ENCODE results near the gene INPP4B. TPM values are rescaled to one million over a fixed set of nuclear protein-coding genes. Genes with fewer than 3 reads are reported as not detected.

The INPP4B gene
- total RNA-seq, 1 experiment from 2014 or later, result 114 TPM

- Mint-ChIP-seq H3K27ac (ENCODE audit: unreplicated experiment) (peak overlapping the region; percentile 86), H3K4me1 (ENCODE audit: low read depth, unreplicated experiment) (peaks cover 49% of the 10 kb centered on the region), H3K36me3 (ENCODE audit: insufficient read depth, unreplicated experiment) (peaks cover 24% of the 10 kb centered on the region), H3K4me3 (ENCODE audit: low read depth, unreplicated experiment) (no peak overlapping the region), H3K9me3 (ENCODE audit: low read depth, unreplicated experiment) (no peaks in the 10 kb centered on the region), H3K27me3 (ENCODE audit: unreplicated experiment) (no peaks in the 10 kb centered on the region)
- TF ChIP-seq, protein P1, sequence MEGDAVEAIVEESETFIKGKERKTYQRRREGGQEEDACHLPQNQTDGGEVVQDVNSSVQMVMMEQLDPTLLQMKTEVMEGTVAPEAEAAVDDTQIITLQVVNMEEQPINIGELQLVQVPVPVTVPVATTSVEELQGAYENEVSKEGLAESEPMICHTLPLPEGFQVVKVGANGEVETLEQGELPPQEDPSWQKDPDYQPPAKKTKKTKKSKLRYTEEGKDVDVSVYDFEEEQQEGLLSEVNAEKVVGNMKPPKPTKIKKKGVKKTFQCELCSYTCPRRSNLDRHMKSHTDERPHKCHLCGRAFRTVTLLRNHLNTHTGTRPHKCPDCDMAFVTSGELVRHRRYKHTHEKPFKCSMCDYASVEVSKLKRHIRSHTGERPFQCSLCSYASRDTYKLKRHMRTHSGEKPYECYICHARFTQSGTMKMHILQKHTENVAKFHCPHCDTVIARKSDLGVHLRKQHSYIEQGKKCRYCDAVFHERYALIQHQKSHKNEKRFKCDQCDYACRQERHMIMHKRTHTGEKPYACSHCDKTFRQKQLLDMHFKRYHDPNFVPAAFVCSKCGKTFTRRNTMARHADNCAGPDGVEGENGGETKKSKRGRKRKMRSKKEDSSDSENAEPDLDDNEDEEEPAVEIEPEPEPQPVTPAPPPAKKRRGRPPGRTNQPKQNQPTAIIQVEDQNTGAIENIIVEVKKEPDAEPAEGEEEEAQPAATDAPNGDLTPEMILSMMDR (IDR thresholded peaks at IDR 0.05; ENCODE audit: unreplicated experiment), result no peak
- no peak for DNase-seq
- CTCF ChIA-PET, result interaction anchor here (0.6 to 1.1 kb wide), 2 partner anchors 65 to 914 kb away, joined by 3 read pairs; no protein-coding TSS in a partner anchor
- intact Hi-C loops (cut with micrococcal nuclease; ENCODE audit: unreplicated experiment), result loop anchor here (2.0 kb wide), 1 partner anchor 59 kb away; no protein-coding TSS in a partner anchor
- no TSS peak for BruUV-seq (replicated peaks)
These were observed 432.6 kb downstream of the INPP4B start for GRCh38 chr4:142413485-142413884.

- no peak for DNase-seq
- Mint-ChIP-seq H3K4me1 (ENCODE audit: low read depth, unreplicated experiment) (peaks cover 54% of the 10 kb centered on the region), H3K27me3 (ENCODE audit: unreplicated experiment) (no peaks in the 10 kb centered on the region), H3K9me3 (ENCODE audit: low read depth, unreplicated experiment) (no peaks in the 10 kb centered on the region), H3K27ac (ENCODE audit: unreplicated experiment) (peak overlapping the region; percentile 82), H3K4me3 (ENCODE audit: low read depth, unreplicated experiment) (no peak overlapping the region), H3K36me3 (ENCODE audit: insufficient read depth, unreplicated experiment) (peaks cover 30% of the 10 kb centered on the region)
- intact Hi-C loops (cut with micrococcal nuclease; ENCODE audit: unreplicated experiment), result loop anchor here (2.0 kb wide), 1 partner anchor 61 kb away; no protein-coding TSS in a partner anchor
- CTCF ChIA-PET, result no interaction called here
- no TSS peak for BruUV-seq (replicated peaks)
- TF ChIP-seq, protein P1 (IDR thresholded peaks at IDR 0.05; ENCODE audit: unreplicated experiment), result no peak
These were observed 434.1 kb downstream of the INPP4B start for GRCh38 chr4:142411993-142412392.

- Mint-ChIP-seq H3K27me3 (ENCODE audit: unreplicated experiment) (no peaks in the 10 kb centered on the region), H3K4me1 (ENCODE audit: low read depth, unreplicated experiment) (peaks cover 49% of the 10 kb centered on the region), H3K4me3 (ENCODE audit: low read depth, unreplicated experiment) (peak overlapping the region; percentile 24), H3K27ac (ENCODE audit: unreplicated experiment) (peak overlapping the region; percentile 95), H3K9me3 (ENCODE audit: low read depth, unreplicated experiment) (no peaks in the 10 kb centered on the region), H3K36me3 (ENCODE audit: insufficient read depth, unreplicated experiment) (peaks cover 33% of the 10 kb centered on the region)
- TF ChIP-seq, protein P1 (IDR thresholded peaks at IDR 0.05; ENCODE audit: unreplicated experiment), result no peak
- peak; percentile 55 for DNase-seq
- no TSS peak for BruUV-seq (replicated peaks)
- intact Hi-C loops (cut with micrococcal nuclease; ENCODE audit: unreplicated experiment), result loop anchor here (2.0 to 5.0 kb wide), 3 partner anchors 33 to 154 kb away; no protein-coding TSS in a partner anchor
- CTCF ChIA-PET, result interaction anchor here (1.1 to 1.9 kb wide), 2 partner anchors 9 to 66 kb away, joined by 4 to 5 read pairs; no protein-coding TSS in a partner anchor
These were observed 438.1 kb downstream of the INPP4B start for GRCh38 chr4:142408003-142408441.

- Mint-ChIP-seq H3K27ac (ENCODE audit: unreplicated experiment) (peak overlapping the region; percentile 95), H3K4me3 (ENCODE audit: low read depth, unreplicated experiment) (no peak overlapping the region), H3K4me1 (ENCODE audit: low read depth, unreplicated experiment) (peaks cover 44% of the 10 kb centered on the region), H3K9me3 (ENCODE audit: low read depth, unreplicated experiment) (no peaks in the 10 kb centered on the region), H3K27me3 (ENCODE audit: unreplicated experiment) (no peaks in the 10 kb centered on the region), H3K36me3 (ENCODE audit: insufficient read depth, unreplicated experiment) (peaks cover 32% of the 10 kb centered on the region)
- intact Hi-C loops (cut with micrococcal nuclease; ENCODE audit: unreplicated experiment), result loop anchor here (5.0 kb wide), 2 partner anchors 50 to 155 kb away; no protein-coding TSS in a partner anchor
- no TSS peak for BruUV-seq (replicated peaks)
- TF ChIP-seq, protein P1 (IDR thresholded peaks at IDR 0.05; ENCODE audit: unreplicated experiment), result no peak
- CTCF ChIA-PET, result interaction anchor here (1.1 to 1.9 kb wide), 2 partner anchors 9 to 66 kb away, joined by 4 to 5 read pairs; no protein-coding TSS in a partner anchor
- no peak for DNase-seq
These were observed 438.5 kb downstream of the INPP4B start for GRCh38 chr4:142407596-142407995.
